Mesendoderm (in vitro differentiated cells): ENCODE results near the gene CDH24.

Source experiments
- DNase-seq: peaks from one replicate; pipeline ENCODE4 v3.0.0; 2013
- H2AK5ac ChIP-seq: 2 replicates; pipeline ENCODE4 v1.6.1; 2013; ENCODE audit warnings: low read length, inconsistent platforms
- H2BK120ac ChIP-seq: 2 replicates; pipeline ENCODE4 v1.6.1; 2013; ENCODE audit warnings: low read depth, mild to moderate bottlenecking, low read length, moderate library complexity, mixed read lengths
- H2BK15ac ChIP-seq: replicated peaks from 2 replicates; pipeline ENCODE4 v1.6.1; 2013; ENCODE audit warnings: low read depth, mild to moderate bottlenecking, moderate library complexity
- H2BK5ac ChIP-seq: 2 replicates; pipeline ENCODE4 v1.6.1; 2013; ENCODE audit warnings: low read length, inconsistent platforms
- H3K18ac ChIP-seq: 2 replicates; pipeline ENCODE4 v1.6.1; 2013; ENCODE audit warnings: mild to moderate bottlenecking, low read length, mixed read lengths
- H3K23ac ChIP-seq: one replicate; pipeline ENCODE4 v1.6.1; 2013; ENCODE audit warnings: low read length
- H3K27ac ChIP-seq: 2 replicates; pipeline ENCODE4 v1.5.1; 2013; ENCODE audit warnings: low read depth, mild to moderate bottlenecking, inconsistent platforms, low read length, moderate library complexity
- H3K27me3 ChIP-seq: 2 replicates; pipeline ENCODE4 v1.6.1; 2013; ENCODE audit warnings: low read length, control low read depth, mild to moderate bottlenecking, inconsistent platforms; ENCODE audit not compliant: insufficient read depth, poor library complexity
- H3K36me3 ChIP-seq: 2 replicates; pipeline ENCODE4 v1.6.1; 2013; ENCODE audit warnings: low read length, inconsistent platforms; ENCODE audit not compliant: control insufficient read depth, insufficient read depth
- H3K4ac ChIP-seq: one replicate; pipeline ENCODE4 v1.6.1; 2013; ENCODE audit warnings: low read depth, mild to moderate bottlenecking, low read length, moderate library complexity
- H3K4me1 ChIP-seq: 2 replicates; pipeline ENCODE4 v1.6.1; 2013; ENCODE audit warnings: low read depth, low read length, inconsistent platforms; ENCODE audit not compliant: control insufficient read depth
- H3K4me2 ChIP-seq: 2 replicates; pipeline ENCODE4 v1.6.1; 2013; ENCODE audit warnings: low read length
- H3K4me3 ChIP-seq: 2 replicates; pipeline ENCODE4 v1.5.1; 2013; ENCODE audit warnings: mild to moderate bottlenecking, low read length
- H3K56ac ChIP-seq: one replicate; pipeline ENCODE4 v1.6.1; 2013; ENCODE audit warnings: low read length
- H3K79me1 ChIP-seq: 2 replicates; pipeline ENCODE4 v1.6.1; 2013; ENCODE audit warnings: low read length, inconsistent platforms
- H3K79me2 ChIP-seq: 2 replicates; pipeline ENCODE4 v1.6.1; 2013; ENCODE audit warnings: mild to moderate bottlenecking, low read length; ENCODE audit not compliant: control insufficient read depth, insufficient read depth
- H3K9ac ChIP-seq: 2 replicates; pipeline ENCODE4 v1.6.1; 2013; ENCODE audit warnings: low read length, inconsistent platforms
- H4K5ac ChIP-seq: one replicate; pipeline ENCODE4 v1.6.1; 2013; ENCODE audit warnings: low read length
- H4K8ac ChIP-seq: one replicate; pipeline ENCODE4 v1.6.1; 2013; ENCODE audit warnings: low read depth, mild to moderate bottlenecking, control low read depth, low read length, moderate library complexity
- WGBS: extraction: QIAGEN DNeasy Blood & Tissue Kit; methylation state at CpG from one replicate; pipeline ENCODE4 v1.1.7; 2013; ENCODE audit warnings: low lambda C conversion rate, missing lambda C conversion rate; ENCODE audit not compliant: insufficient coverage; ENCODE audit errors: extremely low coverage; 5-methylcytosine and 5-hydroxymethylcytosine counted together

Gene CDH24

DNA sequence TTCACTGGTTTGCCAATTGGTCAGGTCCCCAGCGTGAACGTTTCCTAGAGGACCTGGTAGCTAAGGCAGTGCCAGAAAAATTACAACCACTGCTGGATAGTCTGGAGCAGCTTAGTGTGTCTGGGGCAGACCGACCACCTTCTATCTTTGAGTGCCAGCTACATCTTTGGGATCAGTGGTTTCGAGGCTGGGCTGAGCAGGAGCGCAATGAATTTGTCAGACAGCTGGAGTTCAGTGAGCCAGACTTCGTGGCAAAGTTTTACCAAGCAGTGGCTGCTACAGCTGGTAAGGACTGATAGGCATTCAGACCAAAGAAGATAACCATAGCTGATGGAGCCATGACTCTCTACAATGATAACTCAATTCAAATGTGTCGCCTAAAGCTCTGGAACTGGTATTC, 40.5 kb upstream of the CDH24 start:
- peaks cover 14% of the 10 kb centered on the region for H3K79me1 ChIP-seq
- H4K8ac ChIP-seq, result no peak overlapping the region
- H2AK5ac ChIP-seq, result no peak overlapping the region
- no CpG with 5 or more reads among the region's 7 CpGs for WGBS
- no peak overlapping the region for H2BK120ac ChIP-seq
- no peak overlapping the region for H3K4me3 ChIP-seq
- peaks cover 37% of the 10 kb centered on the region for H3K79me2 ChIP-seq
- H2BK5ac ChIP-seq, result no peak overlapping the region
- H2BK15ac ChIP-seq, result no peak overlapping the region
- no peaks in the 10 kb centered on the region for H3K27me3 ChIP-seq
- no peak overlapping the region for H3K18ac ChIP-seq
- DNase-seq, result no peak
- no peak overlapping the region for H3K23ac ChIP-seq
- no peak overlapping the region for H4K5ac ChIP-seq
- no peak overlapping the region for H3K27ac ChIP-seq
- H3K56ac ChIP-seq, result peak overlapping the region; percentile 36
- peak overlapping the region; percentile 10 for H3K9ac ChIP-seq
- H3K36me3 ChIP-seq, result peaks cover 1% of the 10 kb centered on the region
- no peak overlapping the region for H3K4ac ChIP-seq
- H3K4me1 ChIP-seq, result peaks cover 9% of the 10 kb centered on the region
- H3K4me2 ChIP-seq, result no peak overlapping the region

- H3K27ac ChIP-seq, result peak within 1 kb of the TSS; percentile 94
- peak within 1 kb of the TSS; percentile 99 for H3K9ac ChIP-seq
- peak within 1 kb of the TSS; percentile 56 for H4K5ac ChIP-seq
- H3K27me3 ChIP-seq, result no peaks in the 10 kb centered on the region
- no peak within 1 kb of the TSS for H3K23ac ChIP-seq
- H3K4me3 ChIP-seq, result peak within 1 kb of the TSS; percentile 99
- H3K56ac ChIP-seq, result peak within 1 kb of the TSS; percentile 100
- peaks cover 1% of the 10 kb centered on the region for H3K36me3 ChIP-seq
- H3K18ac ChIP-seq, result peak within 1 kb of the TSS; percentile 97
- H2BK120ac ChIP-seq, result no peak within 1 kb of the TSS
- H3K4me2 ChIP-seq, result peak within 1 kb of the TSS; percentile 75
- peaks cover 14% of the 10 kb centered on the region for H3K79me1 ChIP-seq
- H4K8ac ChIP-seq, result peak within 1 kb of the TSS; percentile 82
- peaks cover 9% of the 10 kb centered on the region for H3K4me1 ChIP-seq
- no peak within 1 kb of the TSS for H2BK15ac ChIP-seq
- no CpG with 5 or more reads among the region's 46 CpGs for WGBS
- DNase-seq, result peak; percentile 100
- H2BK5ac ChIP-seq, result peak within 1 kb of the TSS; percentile 95
- H3K4ac ChIP-seq, result peak within 1 kb of the TSS; percentile 97
- H3K79me2 ChIP-seq, result peaks cover 49% of the 10 kb centered on the region
- H2AK5ac ChIP-seq, result no peak within 1 kb of the TSS
These were observed 38.1 kb upstream of the CDH24 start, which contains the start of gene C14orf119 for GRCh38 chr14:23095196-23096108. TSS of gene C14orf119 (plus strand) at chr14:23095505. CDS start at chr14:23097659, 2,154 bp downstream.

DNA sequence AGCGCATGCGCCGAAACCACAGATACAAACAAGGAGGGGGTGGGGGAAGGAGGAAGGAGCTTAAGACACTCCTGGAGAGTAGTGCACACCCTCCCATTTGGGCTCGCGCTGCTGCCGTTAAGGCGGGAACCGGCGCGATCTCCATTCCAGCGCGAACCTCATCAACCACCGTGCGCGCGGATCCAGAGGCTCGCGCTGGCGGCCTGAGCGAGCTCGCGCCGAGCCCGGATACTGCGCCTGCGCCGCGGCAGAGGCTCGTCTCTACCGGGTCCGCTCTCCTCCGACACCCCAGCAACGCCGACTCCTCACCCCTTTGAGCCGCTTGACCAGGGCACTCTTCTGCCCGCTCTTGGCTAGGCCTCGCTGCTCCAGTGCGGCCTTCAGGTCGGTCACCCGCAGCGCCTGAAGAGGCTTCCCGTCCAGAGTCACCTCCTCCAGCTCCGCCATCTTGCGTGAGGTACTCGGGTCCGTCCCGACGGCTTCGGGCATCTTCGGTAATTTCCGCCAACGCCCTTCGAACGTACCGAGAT, 37.4 kb upstream of the CDH24 start, which contains the start of gene ACIN1:
ACIN1 (minus strand) TSS at position 471 of the 530 bp plus-strand sequence; CDS start at position 447, 24 bp downstream.
- peak within 1 kb of the TSS; percentile 97 for H3K4ac ChIP-seq
- H3K23ac ChIP-seq, result no peak within 1 kb of the TSS
- peaks cover 52% of the 10 kb centered on the region for H3K79me2 ChIP-seq
- H3K27ac ChIP-seq, result peak within 1 kb of the TSS; percentile 94
- H3K79me1 ChIP-seq, result peaks cover 17% of the 10 kb centered on the region
- H2BK5ac ChIP-seq, result peak within 1 kb of the TSS; percentile 95
- no peak within 1 kb of the TSS for H2AK5ac ChIP-seq
- peak within 1 kb of the TSS; percentile 99 for H3K4me3 ChIP-seq
- peaks cover 9% of the 10 kb centered on the region for H3K4me1 ChIP-seq
- no peaks in the 10 kb centered on the region for H3K27me3 ChIP-seq
- H3K9ac ChIP-seq, result peak within 1 kb of the TSS; percentile 99
- H2BK120ac ChIP-seq, result no peak within 1 kb of the TSS
- peak within 1 kb of the TSS; percentile 56 for H4K5ac ChIP-seq
- no peak within 1 kb of the TSS for H2BK15ac ChIP-seq
- peak within 1 kb of the TSS; percentile 100 for H3K56ac ChIP-seq
- no CpG with 5 or more reads among the region's 55 CpGs for WGBS
- H3K18ac ChIP-seq, result peak within 1 kb of the TSS; percentile 97
- H3K4me2 ChIP-seq, result peak within 1 kb of the TSS; percentile 75
- peak; percentile 97 for DNase-seq
- H3K36me3 ChIP-seq, result peaks cover 7% of the 10 kb centered on the region
- H4K8ac ChIP-seq, result peak within 1 kb of the TSS; percentile 82

- peak overlapping the region; percentile 75 for H3K4me2 ChIP-seq
- H2BK120ac ChIP-seq, result no peak overlapping the region
- DNase-seq, result peak; percentile 19
- H3K56ac ChIP-seq, result peak overlapping the region; percentile 100
- H2BK5ac ChIP-seq, result no peak overlapping the region
- no peak overlapping the region for H4K5ac ChIP-seq
- 100% methylated on average over 3 of the region's 14 CpGs for WGBS
- H2AK5ac ChIP-seq, result no peak overlapping the region
- H3K9ac ChIP-seq, result peak overlapping the region; percentile 99
- H4K8ac ChIP-seq, result no peak overlapping the region
- peaks cover 9% of the 10 kb centered on the region for H3K4me1 ChIP-seq
- peaks cover 16% of the 10 kb centered on the region for H3K79me1 ChIP-seq
- peaks cover 11% of the 10 kb centered on the region for H3K36me3 ChIP-seq
- no peak overlapping the region for H3K4ac ChIP-seq
- H3K27ac ChIP-seq, result peak overlapping the region; percentile 94
- H2BK15ac ChIP-seq, result no peak overlapping the region
- H3K18ac ChIP-seq, result no peak overlapping the region
- peaks cover 53% of the 10 kb centered on the region for H3K79me2 ChIP-seq
- peak overlapping the region; percentile 94 for H3K4me3 ChIP-seq
- H3K27me3 ChIP-seq, result no peaks in the 10 kb centered on the region
- H3K23ac ChIP-seq, result no peak overlapping the region
These were observed 36.8 kb upstream of the CDH24 start for GRCh38 chr14:23093991-23094665.

- Histone ChIP-seq H3K4me2 (peak overlapping the region; percentile 75), H3K4ac (no peak overlapping the region), H3K18ac (no peak overlapping the region), H3K4me1 (peaks cover 9% of the 10 kb centered on the region), H3K27me3 (no peaks in the 10 kb centered on the region), H3K56ac (peak overlapping the region; percentile 100), H4K8ac (no peak overlapping the region), H3K9ac (peak overlapping the region; percentile 99), H3K79me2 (peaks cover 53% of the 10 kb centered on the region), H3K27ac (no peak overlapping the region), H4K5ac (no peak overlapping the region), H3K79me1 (peaks cover 16% of the 10 kb centered on the region), H2AK5ac (no peak overlapping the region), H2BK5ac (no peak overlapping the region), H2BK120ac (no peak overlapping the region), H3K4me3 (peak overlapping the region; percentile 94), H3K23ac (no peak overlapping the region), H2BK15ac (no peak overlapping the region), H3K36me3 (peaks cover 11% of the 10 kb centered on the region)
- no CpG with 5 or more reads among the region's 2 CpGs for WGBS
- DNase-seq, result no peak
These were observed 36.2 kb upstream of the CDH24 start for GRCh38 chr14:23093526-23093925.
